GM19240 (cell line): ENCODE measurements around the gene PHACTR1.
"Not testable (repeated sequence)": the region's sequence is repeated elsewhere in the genome, so short reads cannot be mapped to it uniquely, and the experiment has no call there.

ENCODE experiments used
- DNase-seq: peaks from one replicate; pipeline ENCODE4 v3.0.0; 2011; ENCODE audit warnings: low spot score; ENCODE audit not compliant: insufficient read length

The PHACTR1 gene

DNA sequence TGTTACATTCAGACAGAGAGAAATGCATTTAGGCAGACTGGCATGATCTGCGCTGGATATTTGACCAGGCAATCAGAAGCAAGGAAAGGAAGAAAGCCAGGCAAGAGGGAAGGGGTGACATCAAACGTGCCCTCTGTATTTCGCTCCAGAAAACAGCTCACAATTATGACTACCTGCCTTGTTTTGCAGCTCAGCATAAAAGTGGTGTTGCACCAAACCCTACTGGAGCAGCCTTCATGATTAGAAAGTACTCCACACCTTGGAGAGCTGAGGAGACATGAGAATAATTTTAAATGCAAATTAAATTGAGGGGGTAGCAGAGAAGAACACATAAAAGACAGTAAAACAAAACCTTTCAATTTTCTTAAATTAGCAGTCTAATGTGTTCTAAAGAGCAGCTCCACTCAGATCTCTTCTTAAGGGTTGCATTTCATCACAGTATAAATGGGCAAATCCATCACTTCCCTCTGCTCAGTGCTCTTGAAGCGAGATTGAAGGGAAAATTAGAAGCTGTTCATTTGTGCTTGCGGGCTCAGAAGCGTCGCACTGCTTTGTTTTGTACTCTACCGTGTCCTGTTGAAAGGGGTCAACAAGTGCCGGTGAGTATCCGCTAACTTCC lies at the start of gene PHACTR1:
Gene PHACTR1, plus strand, starts transcription at position 470 of the 619 bp plus-strand sequence.
- no peak for DNase-seq

DNA sequence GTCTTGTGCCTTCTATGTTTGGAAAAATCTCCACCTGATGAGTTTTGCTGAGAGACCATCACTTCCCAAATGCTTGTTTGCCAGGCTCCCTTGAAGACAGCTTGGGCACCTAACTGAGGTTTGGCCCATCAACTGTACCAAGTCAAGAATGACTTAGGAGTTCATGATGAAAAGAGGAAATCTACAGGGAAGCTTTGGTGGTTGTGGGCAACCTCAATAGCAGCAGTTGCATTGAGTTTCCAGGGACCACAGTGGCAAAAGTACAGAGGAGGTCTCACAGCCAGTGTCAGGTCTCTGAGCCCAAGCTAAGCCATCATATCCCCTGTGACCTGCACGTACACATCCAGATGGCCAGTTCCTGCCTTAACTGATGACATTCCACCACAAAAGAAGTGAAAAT lies 49.7 kb upstream of the PHACTR1 start:
- DNase-seq: no peak

DNA sequence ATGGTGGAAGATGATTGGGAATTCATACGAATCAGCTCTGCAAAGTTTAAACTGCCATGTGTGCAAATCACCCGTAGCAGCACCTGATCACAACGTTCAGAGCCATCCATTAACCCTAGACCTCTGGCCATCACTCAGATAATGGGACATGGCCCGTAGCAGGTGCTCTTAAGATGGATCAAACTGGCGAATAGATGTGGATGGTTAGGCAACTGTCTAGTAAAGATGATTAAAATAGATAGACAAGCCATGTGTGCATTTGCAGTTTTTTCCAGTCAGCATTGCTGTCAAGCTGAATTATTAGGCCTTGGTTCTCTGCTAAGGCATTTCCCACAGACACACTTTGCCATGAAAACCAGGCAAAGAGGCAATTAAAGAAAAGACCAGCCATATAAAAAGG lies 40.6 kb upstream of the PHACTR1 start:
- no peak for DNase-seq

DNA sequence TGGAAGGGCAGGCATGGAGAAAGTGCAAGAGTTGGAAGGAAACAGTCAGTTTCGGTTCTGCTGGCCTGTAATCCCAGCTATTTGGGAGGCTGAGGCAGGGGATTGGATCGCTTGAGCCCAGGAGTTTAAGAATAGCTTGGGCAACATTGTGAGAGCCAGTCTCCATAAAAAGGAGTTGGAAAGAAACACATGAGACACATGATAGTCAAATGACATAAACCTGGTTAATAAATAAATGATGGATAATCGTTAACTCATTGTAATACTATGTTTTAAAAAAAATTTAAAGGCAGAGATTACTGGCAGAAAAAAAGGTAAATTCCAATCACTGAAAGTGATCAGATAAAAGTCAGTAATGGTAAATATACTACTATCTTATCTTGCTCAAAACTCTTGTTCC lies 37.2 kb upstream of the PHACTR1 start:
- DNase-seq: no peak

DNA sequence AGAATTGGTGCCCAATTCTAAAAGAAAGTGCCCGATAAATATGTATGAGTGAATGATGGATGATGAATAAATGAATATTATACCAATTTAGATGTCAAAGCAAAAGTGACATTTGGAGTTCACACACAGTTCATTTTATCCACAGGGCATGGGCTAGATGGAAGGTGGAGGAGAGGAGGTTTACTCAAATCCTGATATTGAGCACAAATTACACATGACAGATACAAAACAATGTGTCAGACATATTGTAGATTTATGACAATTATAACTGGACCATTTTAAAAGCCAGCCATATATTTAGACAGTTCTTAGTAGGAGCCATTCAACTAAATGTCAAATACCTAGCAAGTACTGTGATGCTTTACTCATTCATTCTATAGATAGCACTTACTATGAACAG lies 23.4 kb upstream of the PHACTR1 start:
- no peak for DNase-seq

DNA sequence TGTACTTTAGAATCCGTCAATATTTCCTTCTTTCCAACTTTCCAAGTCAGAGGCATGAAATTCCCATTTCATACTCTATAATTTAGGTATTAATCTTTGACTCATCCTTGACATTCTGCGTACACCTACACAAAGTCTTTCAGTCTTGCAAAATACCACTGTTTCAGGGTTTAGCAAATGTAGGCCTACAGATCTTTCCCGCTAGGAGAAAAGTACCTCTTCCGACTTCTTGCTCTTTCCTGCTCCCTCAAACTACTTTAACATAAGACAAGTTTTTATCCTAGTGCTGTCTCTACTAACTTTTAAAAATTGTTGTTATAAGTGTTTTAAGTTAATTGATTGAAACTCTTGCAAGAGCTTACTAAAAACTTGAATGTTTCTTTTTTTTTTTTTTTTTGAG lies 18.3 kb upstream of the PHACTR1 start:
- DNase-seq: no peak

DNA sequence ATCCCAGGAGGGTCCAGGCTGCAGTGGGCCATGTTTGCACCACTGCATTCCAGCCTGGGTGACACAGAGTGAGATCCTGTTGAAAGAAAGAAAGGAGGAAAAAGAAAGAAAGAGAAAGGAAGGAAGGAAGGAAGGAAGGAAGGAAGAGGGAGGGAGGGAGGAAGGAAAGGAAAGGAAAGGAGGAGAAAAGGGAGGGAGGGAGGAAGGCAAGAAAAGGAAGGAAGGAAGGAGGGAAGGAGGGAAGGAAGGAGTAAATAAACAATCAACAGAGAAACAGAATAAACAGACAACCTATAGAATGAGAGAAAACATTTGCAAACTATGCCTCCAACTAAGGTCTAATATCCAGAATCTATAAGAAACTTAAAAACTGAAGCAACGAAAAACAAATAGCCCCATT lies 11.6 kb upstream of the PHACTR1 start:
- DNase-seq: no peak

DNA sequence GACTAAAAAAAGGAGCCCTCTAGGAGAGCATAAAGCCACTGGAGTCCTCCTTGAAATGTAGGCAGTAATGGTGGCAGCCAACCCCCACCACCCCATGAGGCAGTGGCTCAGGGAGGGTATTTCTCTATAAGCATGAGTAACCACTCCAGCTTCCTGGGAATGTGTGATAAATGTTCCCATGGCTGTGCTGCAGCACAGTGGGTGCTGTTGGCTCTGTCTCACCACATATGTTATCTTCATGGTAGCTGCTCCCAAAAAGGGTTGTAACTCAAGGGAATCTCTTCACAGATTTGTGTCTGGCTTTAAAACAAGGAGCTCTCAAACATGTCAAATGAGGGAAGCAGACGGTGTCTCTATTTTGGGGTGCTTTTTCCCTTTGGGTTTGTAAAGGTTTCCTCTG lies 7.5 kb upstream of the PHACTR1 start:
- DNase-seq: no peak

DNA sequence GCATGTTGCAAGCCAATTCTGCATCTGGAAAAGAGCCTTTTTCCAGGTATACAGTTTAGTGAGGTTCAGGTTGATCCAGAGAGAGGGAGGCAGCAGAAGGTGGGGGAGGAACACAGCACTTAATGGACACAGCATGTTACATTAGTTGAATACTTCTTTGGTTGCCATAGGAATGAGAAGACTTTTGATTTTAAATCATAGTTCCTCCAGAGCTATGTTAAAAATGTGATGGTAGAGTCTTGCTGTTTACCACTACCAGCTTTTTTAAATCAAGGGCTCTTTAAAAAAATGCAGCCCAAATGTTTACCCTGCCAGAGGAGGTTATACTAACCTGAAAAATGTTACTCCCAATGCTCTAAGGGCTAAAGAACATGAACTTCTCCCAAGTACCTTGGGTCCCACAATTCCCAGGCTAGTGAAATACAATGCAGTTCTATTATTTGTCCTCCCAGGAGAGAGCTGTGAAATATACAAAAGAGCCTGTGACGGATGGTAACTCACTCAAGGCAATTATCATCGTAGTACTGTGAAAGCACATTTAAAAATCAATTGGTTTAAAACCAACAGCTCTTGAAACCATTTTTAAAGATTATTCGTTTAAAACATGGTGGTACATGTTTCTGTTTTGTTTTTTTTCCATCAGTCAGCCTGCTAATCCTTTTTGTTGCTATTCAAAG lies 6.9 kb upstream of the PHACTR1 start:
- no peak for DNase-seq

DNA sequence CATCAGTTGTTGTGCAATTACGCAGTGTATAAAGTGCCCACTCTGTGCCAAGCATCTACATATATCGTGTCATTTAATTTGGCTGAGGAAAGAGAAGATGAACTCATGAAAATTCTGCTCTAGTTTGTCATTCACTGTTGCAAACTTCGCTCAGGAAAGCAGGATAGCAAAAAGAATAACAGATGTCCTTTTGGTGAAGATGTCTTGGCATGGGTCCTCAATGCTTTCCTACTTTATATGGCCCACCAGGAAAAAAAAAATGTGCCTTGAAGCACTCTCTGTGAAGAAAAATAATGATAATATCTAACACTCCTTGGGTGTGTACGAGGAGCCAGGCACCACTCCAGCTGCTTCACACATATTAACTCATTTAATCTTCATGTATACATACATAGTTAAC lies 5.6 kb upstream of the PHACTR1 start:
- no peak for DNase-seq

DNA sequence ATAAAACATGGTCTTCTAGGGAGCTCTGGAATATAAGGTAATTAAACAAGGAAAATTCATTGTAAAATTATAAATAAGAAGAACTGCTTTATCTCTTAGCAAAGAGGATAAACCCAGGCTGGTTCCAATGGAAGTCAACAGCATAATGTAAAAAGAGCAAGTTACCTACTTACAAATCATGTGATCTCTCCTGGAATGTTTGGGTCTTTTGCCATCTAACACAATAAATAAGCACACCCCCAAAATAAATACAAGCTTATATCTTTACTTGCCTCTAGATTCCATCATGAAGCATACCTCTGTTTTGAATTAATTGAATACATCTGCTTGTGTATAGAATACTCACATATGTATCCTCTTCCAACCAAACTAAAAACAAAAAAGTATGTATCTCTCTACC lies 2.5 kb upstream of the PHACTR1 start:
- no peak for DNase-seq

DNA sequence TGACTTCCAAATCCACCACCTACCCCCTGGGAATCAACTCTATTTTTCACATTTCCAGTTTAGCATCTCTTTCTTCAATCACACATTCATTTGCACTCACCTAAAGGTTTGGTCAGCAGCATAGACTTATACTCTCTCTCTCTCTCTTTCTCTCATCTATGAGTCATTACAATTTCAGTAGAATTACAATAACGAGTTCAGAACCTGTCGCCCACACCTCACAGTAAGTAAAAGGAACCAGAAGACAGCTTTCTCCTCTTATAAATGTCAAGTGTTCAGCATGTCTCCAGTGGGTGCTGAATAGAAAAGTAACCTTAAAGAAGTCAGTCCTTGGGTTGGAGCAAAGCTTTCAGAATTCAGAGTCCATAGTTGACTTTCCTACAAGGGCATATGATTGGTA lies 1.1 kb upstream of the PHACTR1 start:
- no peak for DNase-seq

DNA sequence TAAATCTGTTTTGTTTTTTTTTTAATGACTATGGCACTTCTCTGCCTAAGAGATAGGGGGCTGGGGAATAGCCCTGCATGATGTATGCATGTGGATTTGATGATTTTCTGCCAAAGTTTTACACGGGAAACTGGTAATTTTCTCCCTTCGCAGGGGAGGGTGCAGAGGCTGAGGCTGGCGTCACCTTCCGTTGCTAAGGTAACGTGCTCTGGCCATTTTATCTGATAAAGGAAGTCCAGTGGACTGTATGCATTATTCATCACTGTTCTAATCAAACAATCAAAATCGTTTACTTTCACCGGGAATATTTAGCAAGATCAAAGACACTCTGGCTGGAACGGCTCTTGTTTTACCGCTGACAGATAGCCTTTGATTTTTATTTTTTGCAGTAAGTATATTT lies 789 bp downstream of the PHACTR1 start:
- no peak for DNase-seq

DNA sequence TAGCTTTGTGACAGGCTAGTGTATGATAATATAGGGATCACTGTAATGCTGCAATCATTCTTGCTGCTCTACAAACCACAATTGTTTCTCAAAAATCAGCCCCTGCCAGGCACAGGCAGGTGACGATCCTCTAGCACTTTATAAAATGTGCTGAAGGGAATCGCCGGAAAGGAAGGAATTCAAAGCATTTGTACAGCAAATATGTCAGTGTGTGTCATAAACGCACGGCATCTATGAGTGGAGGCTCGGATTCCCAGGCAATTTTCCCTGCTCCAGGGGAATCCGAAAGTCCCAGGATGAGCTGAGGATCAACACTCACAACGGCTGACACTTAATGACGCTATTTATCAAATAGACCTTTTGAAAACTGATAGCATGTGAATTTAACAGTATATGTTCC lies 1.4 kb downstream of the PHACTR1 start:
- no peak for DNase-seq

DNA sequence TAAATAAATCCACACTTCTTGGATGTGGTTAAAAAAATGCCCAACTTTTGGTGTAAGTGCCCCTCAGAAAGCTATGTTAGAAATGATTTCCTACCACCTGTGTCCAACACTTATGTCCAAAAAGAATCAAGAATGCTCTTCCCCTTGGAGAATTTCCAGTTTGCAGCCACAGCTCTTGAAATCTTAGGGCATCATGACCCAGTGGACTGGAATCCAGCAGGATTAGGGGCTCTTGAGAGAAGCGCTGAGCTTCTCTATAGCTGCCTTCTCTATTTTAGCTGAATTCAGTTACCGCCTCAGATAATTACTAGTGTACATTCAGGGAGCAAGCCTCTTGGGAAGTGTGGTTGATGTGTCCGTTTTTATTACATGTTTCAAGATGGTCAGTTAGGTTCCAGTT lies 2.5 kb downstream of the PHACTR1 start:
- DNase-seq: no peak

DNA sequence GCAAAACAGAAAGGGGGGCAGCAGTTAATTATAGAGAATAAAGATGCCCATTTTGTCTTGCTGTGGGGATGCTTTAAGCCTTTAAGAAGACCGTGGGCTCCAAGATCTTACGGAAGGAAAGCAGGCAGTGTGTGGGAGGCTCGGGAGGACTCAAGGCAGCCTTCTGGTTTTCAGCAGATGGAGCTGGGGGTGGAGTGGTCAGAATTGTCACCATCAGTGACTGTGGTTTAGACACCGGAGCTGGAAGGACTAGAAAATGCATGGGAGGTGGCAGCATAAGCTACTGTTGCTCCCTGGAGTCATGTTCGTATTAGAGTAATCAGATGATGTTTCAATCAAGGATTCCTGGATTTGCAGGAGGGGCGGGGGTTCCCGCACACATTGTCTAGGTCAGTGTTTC lies 3.7 kb downstream of the PHACTR1 start:
- DNase-seq: no peak

DNA sequence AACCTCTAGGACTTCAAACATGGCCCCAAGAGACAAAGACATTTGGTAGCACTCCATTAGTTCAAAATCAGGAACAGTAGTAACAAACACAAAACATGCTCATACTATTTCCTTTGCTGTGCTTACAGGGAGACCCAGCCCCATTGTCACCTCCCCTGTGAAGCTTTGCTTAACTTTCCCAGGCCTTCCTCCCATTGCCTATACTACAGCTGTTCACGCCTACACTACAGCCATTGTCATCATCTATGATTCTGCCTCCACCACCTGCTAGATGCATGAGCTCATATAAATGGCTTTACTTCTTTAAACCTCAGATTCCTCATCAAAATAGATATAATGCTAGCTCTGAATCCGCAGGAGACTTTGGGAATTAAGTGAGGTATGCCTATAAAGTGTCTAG lies 8.7 kb downstream of the PHACTR1 start:
- DNase-seq: no peak

DNA sequence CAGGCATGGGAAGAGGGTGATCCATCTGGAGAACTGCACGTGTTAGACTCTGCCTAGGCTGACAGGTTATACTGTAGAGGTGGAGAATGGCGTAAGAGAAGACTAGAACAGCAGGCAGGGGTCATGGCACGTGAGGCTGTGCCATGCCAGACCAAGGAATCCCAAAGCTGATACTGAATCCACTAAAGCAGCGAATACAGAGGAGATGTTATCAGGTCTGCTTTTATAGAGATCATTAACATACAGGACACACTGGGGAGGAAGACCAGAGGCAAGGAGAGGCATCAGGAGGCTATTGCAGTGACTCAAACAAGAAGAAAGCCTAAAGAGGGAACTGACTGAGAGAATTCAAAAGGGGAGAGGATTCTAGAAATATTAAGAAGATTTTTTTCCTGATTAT lies 12.9 kb downstream of the PHACTR1 start:
- no peak for DNase-seq

DNA sequence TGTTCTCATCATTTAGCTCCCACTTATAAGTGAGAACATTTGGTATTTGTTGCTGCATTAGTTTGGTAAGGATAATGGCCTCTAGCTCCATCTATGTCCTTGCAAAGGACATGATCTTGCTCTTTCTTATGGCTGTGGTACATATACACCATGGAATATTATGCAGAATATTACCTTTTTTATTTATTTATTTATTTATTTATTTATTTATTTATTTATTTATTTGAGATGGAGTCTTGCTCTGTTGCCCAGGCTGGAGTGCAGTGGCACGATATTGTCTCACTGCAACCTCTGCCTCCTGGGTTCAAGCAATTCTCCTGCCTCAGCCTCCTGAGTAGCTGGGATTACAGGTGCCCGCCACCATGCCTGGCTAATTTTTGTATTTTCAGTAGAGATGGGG lies 14.2 kb downstream of the PHACTR1 start:
- DNase-seq: not testable (repeated sequence)

DNA sequence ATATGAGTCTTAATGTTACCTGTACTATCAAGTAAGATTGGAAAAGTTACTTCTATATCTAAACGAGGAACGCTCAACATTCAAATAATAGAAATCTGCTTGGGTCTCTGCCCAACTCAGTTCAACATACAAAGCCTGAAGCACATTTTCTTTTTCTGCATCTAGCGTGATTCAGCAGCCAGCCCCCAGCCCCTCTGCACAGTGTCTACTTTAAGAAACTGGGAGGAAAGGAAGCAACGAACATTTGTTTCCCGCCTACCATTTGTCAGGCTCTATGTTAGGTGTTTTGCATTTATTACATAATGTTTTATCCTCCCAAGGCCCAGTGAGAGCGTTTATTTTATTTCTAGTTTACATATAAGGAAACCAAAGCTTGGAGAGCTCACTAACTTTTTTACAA lies 17.3 kb downstream of the PHACTR1 start:
- no peak for DNase-seq

DNA sequence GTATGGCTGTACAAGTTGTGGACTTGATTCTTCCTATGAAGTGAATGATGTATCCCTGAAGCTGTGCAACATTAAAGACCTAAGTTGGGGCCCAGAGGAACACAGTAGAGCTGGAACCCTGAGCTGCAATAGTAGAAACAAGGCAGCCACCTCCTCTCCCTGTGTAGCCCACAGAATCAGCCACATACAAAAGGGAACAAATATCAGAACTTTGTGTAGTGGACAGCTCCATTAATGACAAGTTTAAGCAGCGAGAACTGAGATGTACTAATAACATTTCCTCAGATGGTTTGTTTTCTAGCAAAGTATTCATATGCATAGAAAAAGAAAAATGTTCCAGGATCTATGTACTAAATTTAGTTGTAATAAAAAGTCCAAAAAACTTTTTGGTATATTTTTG lies 19.2 kb downstream of the PHACTR1 start:
- DNase-seq: no peak

DNA sequence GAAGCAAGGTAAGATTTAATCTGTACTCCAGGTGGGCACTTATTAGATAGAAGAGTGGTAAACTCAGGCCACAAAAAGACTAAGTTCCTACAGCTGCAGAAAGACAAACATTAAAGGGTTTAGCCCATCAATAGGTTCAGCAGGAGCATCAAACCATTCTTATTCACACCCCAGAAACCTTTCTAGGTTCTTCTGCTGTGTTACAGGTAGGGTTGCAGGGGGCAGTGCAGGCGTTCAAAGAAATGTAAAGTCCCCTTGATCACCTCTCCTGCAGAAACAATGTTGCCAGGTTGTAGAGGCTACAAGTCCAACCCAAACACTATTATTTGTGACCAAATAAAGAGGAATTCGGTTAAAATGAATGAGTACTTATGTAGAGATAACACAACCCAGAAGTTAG lies 31.8 kb downstream of the PHACTR1 start:
- no peak for DNase-seq

DNA sequence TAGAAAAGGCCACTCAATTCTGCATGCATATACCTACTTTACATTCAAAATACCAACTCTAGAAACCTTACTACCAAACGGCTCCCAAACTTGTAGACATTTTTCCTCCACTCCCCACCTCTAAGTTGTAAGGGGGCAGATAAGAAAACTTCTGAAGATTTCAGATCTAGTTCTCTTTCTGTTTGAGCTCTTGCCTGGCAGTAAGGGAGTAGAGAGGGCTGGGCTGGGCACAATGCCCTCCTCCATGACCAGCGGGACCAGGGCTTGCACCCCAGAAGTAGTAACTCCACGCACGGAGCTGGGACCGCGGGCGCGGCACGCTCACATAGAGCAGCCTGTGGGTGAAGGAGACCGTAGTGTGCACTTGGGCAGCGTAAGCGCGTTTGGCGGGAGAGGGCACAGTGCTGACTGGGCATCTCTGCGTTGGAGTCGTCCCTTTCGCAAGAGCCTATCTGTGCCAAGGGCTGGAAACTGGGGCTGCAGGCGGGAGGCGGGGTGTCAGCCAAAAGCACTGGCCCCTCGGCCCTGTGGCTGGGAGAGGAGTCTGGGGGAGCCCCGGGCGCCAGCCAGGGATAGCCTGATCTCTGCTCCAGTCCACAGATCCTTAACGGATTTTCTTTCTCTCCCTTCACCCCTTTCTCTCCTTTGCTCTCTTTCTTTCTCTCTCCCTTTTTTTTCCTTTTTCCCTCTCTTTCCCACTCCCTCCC lies 32.4 kb downstream of the PHACTR1 start:
- DNase-seq: no peak
